Esophagus muscularis mucosa (tissue), 4 donors: ENCODE results near the gene RABL2A. TPM values are rescaled to one million over a fixed set of nuclear protein-coding genes. Genes with fewer than 3 reads are reported as not detected.
"Not testable (repeated sequence)": the region's sequence is repeated elsewhere in the genome, so short reads cannot be mapped to it uniquely, and the experiment has no call there.

Experiments
- DNase-seq: peaks from one replicate; pipeline ENCODE4 v3.0.0-alpha.2; 2017; ENCODE audit errors: extremely low spot score
- H3K27ac ChIP-seq, 4 donors: fragments of 200-600 bp; sonication (generic); replicated peaks in 1 of 4; 1 replicate in 3 of 4; 2 replicates in 1 of 4; pipeline ENCODE4 v1.5.1; 2016 to 2019; ENCODE audit warnings: mild to moderate bottlenecking in 1 of 4
- H3K27me3 ChIP-seq, 4 donors: fragments of 200-600 bp; sonication (generic); one replicate each; pipeline versions ENCODE4 v1.5.1 to v1.6.0; 2016 to 2019
- H3K36me3 ChIP-seq, 4 donors: fragments of 200-600 bp; sonication (generic); one replicate each; pipeline ENCODE4 v1.5.1; 2016 to 2019
- H3K4me1 ChIP-seq, 4 donors: fragments of 200-600 bp; sonication (generic); one replicate each; pipeline ENCODE4 v1.5.1; 2016 to 2019
- H3K4me3 ChIP-seq, 4 donors: fragments of 200-600 bp; sonication (generic); 1 replicate in 2 of 4; 2 replicates in 2 of 4; pipeline ENCODE4 v1.5.1; 2016 to 2019; ENCODE audit warnings: mild to moderate bottlenecking in 4 of 4, moderate library complexity in 1 of 4
- H3K9me3 ChIP-seq, 4 donors: fragments of 200-600 bp; sonication (generic); 1 replicate in 3 of 4; 2 replicates in 1 of 4; pipeline ENCODE4 v1.5.1; 2016 to 2019
- POLR2A ChIP-seq: fragments of 450-650 bp; IDR thresholded peaks from one replicate; pipeline ENCODE4 v1.6.1; 2017; ENCODE audit warnings: antibody characterized with exemption, moderate library complexity, mild to moderate bottlenecking, low read depth
- POLR2AphosphoS5 ChIP-seq, 2 donors: sonication (generic); formaldehyde crosslinking; IDR thresholded peaks; one replicate each; pipeline ENCODE4 v1.6.1; 2017; ENCODE audit warnings: antibody characterized with exemption in 2 of 2
- WGBS: methylation state at CpG from one replicate; pipeline ENCODE4 v1.1.5; 2018; 5-methylcytosine and 5-hydroxymethylcytosine counted together
- intact Hi-C: fragments of 100-400 bp; cut with DNase I; formaldehyde crosslinking; loops from one replicate; pipeline ENCODE4 v1.15.1; 2023
- total RNA-seq, 4 donors: library from RNA; depleted of rRNA; stranded (reverse); fragments of >200 nt; gene quantifications; one replicate each; pipeline versions ENCODE4 v1.1.0 to v1.2.1, GENCODE V29; 2016
- TF ChIP-seq, protein P1 (sequence below), 3 experiments: fragments of 200-600 bp in 2 of 3; fragments of 450-650 bp in 1 of 3; sonication (generic) in 2 of 3; IDR thresholded peaks; one replicate each; pipeline ENCODE4 v1.5.1; 2017 to 2019; ENCODE audit warnings: antibody characterized with exemption in 3 of 3, mild to moderate bottlenecking in 2 of 3, moderate library complexity in 1 of 3

RABL2A gene
- total RNA-seq, 4 donors from 2014 or later = 6.5 to 17.9 (median 9.1) TPM

DNA sequence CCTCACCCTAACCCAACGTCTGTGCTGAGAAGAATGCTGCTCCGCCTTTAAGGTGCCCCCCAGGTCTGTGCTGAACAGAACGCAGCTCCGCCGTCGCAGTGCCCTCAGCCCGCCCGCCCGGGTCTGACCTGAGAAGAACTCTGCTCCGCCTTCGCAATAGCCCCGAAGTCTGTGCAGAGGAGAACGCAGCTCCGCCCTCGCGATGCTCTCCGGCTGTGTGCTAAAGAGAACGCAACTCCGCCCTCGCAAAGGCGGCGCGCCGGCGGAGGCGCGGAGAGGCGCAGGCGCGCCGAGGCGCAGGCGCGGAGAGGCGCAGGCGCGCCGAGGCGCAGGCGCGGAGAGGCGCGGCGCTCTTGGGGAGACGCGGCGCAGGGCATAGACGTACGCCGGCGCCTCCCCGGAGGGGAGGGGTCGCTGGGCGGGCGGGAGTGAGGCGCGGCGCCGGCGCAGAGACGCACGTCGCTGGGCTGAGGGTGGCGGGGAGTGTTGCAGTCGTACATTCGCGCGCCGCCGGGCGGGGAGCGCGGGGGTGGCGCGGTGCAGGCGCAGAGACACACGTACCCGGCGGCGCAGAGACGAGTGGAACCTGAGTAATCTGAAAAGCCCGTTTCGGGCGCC lies 23.5 kb upstream of the RABL2A start:
- WGBS = 42% methylated on average over 64 of the region's 84 CpGs
- Histone ChIP-seq H3K4me3 (peak overlapping the region; percentile 61 to 90 (median 68)), H3K4me1 (peaks cover 0 to 16% (median 6%) of the 10 kb centered on the region in 4 donors), H3K27ac (peak overlapping the region; percentile 90 to 95 (median 91))
- H3K27me3 ChIP-seq, H3K9me3 ChIP-seq, H3K36me3 ChIP-seq, intact Hi-C loops: not testable (repeated sequence)
- peak; percentile 92 for DNase-seq
- TF ChIP-seq POLR2A (peak; percentile 13), POLR2AphosphoS5 (IDR thresholded peaks at IDR 0.05) (peak; percentile 63 to 85)

DNA sequence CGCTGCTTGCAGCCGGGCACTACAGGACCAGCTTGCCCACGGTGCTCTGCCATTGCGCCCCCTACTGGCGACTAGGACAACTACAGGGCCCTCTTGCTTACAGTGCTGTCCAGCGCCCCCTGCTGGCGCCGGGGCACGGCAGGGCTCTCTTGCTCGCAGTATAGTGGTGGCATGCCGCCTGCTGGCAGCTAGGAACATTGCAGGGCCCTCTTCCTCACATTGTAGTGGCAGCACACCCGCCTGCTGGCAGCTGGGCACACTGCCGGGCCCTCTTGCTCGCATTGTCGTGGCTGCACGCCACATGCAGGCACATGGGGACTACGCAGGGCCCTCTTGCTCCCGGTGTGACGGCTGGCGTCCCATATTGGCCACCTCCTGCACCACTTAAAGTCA lies 23.0 kb upstream of the RABL2A start:
- DNase-seq = peak; percentile 97
- H3K9me3 ChIP-seq, intact Hi-C loops, H3K36me3 ChIP-seq, H3K27me3 ChIP-seq: not testable (repeated sequence)
- Histone ChIP-seq H3K4me3 (peak overlapping the region; percentile 61 to 90 (median 68)), H3K27ac (peak overlapping the region; percentile 90 to 95 (median 91)), H3K4me1 (peaks cover 0 to 16% (median 6%) of the 10 kb centered on the region in 4 donors)
- 14% methylated on average over 5 of the region's 20 CpGs for WGBS
- peak; percentile 38 to 72 for TF ChIP-seq POLR2AphosphoS5 (IDR thresholded peaks at IDR 0.05)
- peak; percentile 53 for TF ChIP-seq POLR2A
- TF ChIP-seq, protein P1, sequence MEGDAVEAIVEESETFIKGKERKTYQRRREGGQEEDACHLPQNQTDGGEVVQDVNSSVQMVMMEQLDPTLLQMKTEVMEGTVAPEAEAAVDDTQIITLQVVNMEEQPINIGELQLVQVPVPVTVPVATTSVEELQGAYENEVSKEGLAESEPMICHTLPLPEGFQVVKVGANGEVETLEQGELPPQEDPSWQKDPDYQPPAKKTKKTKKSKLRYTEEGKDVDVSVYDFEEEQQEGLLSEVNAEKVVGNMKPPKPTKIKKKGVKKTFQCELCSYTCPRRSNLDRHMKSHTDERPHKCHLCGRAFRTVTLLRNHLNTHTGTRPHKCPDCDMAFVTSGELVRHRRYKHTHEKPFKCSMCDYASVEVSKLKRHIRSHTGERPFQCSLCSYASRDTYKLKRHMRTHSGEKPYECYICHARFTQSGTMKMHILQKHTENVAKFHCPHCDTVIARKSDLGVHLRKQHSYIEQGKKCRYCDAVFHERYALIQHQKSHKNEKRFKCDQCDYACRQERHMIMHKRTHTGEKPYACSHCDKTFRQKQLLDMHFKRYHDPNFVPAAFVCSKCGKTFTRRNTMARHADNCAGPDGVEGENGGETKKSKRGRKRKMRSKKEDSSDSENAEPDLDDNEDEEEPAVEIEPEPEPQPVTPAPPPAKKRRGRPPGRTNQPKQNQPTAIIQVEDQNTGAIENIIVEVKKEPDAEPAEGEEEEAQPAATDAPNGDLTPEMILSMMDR (IDR thresholded peaks at IDR 0.05) = peak in 2 of 3 experiments; percentile 100

DNA sequence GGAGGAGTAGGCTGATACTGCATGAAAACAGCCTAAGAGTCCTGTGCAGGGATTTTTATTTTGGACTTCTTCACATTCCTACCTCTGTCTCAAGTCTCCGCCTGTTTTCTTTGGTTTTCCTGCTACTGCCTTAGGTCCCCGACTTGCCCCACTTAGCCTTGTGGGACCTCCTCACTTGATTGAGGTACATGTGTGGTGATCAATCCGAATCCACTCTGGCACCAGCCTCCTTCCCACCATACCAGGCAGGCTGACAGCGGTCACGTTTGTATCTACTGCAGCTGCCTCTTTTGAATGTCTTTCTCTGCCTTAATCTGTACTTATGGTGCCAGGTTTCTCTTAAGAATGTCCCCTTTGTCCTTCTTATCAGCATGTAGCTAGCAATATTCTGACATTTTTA lies 22.4 kb upstream of the RABL2A start:
- WGBS = 80% methylated on average over 5 of the region's 5 CpGs
- Histone ChIP-seq H3K4me1 (peaks cover 0 to 16% (median 6%) of the 10 kb centered on the region in 4 donors), H3K27ac (peak overlapping the region; percentile 90 to 95 (median 91))
- H3K4me3 ChIP-seq, H3K9me3 ChIP-seq, DNase-seq, H3K36me3 ChIP-seq, H3K27me3 ChIP-seq, intact Hi-C loops: not testable (repeated sequence)

DNA sequence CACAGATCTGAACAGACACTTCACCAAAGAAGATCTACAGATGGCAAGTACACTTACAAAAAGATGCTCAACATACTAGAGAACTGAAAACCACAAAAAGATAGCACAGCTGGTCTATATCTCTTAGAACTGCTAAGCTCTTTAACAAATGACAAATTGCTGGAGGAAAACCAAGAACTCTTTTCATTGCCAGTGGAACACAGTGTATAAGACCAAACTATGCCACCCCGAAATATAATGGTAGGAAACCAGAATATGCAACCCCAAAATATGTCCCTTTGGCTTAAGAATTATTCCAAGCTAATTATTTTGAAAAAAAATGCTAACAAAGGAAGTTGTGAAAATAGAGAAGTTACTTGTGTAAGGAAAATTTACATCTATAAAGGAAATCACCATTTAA lies 21.0 kb upstream of the RABL2A start:
- H3K27me3 ChIP-seq, H3K4me3 ChIP-seq, H3K27ac ChIP-seq, intact Hi-C loops, DNase-seq, H3K36me3 ChIP-seq, H3K9me3 ChIP-seq: not testable (repeated sequence)
- H3K4me1 ChIP-seq = peaks cover 0 to 10% (median 6%) of the 10 kb centered on the region in 4 donors
- 59% methylated on average over 1 of the region's 1 CpG for WGBS

DNA sequence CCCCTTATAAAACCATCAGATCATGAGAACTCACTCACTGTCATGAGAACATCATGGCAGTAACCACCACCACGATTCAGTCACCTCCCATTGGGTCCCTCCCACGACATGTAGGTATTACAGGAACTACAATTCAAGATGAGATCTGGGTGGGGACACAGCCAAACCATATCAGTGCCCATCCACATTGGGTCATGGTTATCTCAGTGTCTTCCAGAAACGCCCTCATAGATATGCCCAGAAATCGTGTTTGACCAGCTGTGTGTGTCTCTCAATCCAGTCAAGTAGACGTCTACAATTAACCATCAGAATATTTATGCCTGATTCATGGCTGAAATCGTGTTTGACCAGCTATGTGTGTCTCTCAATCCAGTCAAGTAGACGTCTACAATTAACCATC lies 17.2 kb upstream of the RABL2A start:
- 100% methylated on average over 2 of the region's 7 CpGs for WGBS

GRCh38 chr2:113621002-113621401 lies 6.1 kb upstream of the RABL2A start:
- intact Hi-C loops, DNase-seq, H3K4me3 ChIP-seq, H3K9me3 ChIP-seq, H3K4me1 ChIP-seq, H3K27ac ChIP-seq, H3K36me3 ChIP-seq, H3K27me3 ChIP-seq: not testable (repeated sequence)
- WGBS = 100% methylated on average over 2 of the region's 5 CpGs

More for the DNA sequence above, 17.2 kb upstream of the RABL2A start:
- H3K4me1 ChIP-seq, H3K27ac ChIP-seq, H3K36me3 ChIP-seq, H3K9me3 ChIP-seq, DNase-seq, H3K27me3 ChIP-seq, intact Hi-C loops, H3K4me3 ChIP-seq: not testable (repeated sequence)

DNA sequence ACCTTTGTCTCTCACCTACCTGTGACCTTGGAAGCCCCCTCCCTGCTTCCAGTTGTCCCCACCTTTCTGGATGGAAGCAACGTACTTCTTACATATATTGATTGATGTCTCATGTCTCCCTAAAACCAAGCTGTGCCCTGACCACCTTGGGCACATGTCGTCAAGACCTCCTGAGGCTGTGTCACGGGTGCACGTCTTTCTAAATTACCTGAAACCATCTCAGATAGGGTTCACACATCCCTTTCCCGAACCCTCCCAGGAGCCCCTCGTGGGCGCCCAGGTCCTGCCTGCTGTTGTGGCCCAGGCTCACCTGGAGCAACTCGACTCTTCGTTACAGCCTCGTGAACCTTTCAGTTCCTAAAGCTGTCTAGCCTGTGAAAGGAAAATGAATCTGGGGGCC lies 1.2 kb upstream of the RABL2A start:
- DNase-seq, intact Hi-C loops: not testable (repeated sequence)
- WGBS = 67% methylated on average over 10 of the region's 10 CpGs

GRCh38 chr2:113632849-113633345 lies 5.8 kb downstream of the RABL2A start:
- H3K4me3 ChIP-seq, intact Hi-C loops, H3K4me1 ChIP-seq, H3K27ac ChIP-seq, DNase-seq, H3K27me3 ChIP-seq, H3K9me3 ChIP-seq: not testable (repeated sequence)
- 85% methylated on average over 4 of the region's 4 CpGs for WGBS
- H3K36me3 ChIP-seq = peaks cover 8 to 55% (median 16%) of the 10 kb centered on the region in 4 donors

More for the DNA sequence above, 1.2 kb upstream of the RABL2A start:
- Histone ChIP-seq H3K4me3 (peak overlapping the region in 2 of 4 donors; percentile 18 to 53), H3K36me3 (peaks cover 0 to 18% (median 6%) of the 10 kb centered on the region in 4 donors), H3K4me1 (peaks cover 0 to 15% (median 8%) of the 10 kb centered on the region in 4 donors)
- H3K9me3 ChIP-seq, H3K27me3 ChIP-seq, H3K27ac ChIP-seq: not testable (repeated sequence)

DNA sequence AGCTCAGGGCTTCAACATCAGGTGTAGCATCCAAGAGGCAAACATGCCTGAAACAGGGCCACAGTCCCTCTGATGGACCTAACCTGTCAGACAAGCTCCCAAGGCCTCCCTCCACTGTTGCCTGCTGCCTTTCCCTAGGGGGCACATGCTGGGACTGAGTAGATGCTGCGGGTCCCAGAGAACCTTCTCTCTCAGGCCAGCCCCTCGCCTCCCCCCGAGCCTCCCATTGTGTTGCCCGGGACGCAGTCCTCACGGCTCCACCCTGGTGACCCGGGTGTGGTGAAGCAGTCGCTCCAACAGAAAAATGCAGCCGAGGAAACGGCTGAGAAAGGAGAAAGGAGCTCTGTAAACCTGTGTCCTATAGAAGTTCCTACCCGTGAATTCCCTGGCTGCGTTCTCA lies 8.3 kb downstream of the RABL2A start:
- DNase-seq, H3K9me3 ChIP-seq, H3K4me1 ChIP-seq, H3K27me3 ChIP-seq, H3K27ac ChIP-seq, H3K4me3 ChIP-seq, intact Hi-C loops: not testable (repeated sequence)
- WGBS = 81% methylated on average over 9 of the region's 12 CpGs
- peaks cover 6 to 42% (median 15%) of the 10 kb centered on the region in 4 donors for H3K36me3 ChIP-seq

DNA sequence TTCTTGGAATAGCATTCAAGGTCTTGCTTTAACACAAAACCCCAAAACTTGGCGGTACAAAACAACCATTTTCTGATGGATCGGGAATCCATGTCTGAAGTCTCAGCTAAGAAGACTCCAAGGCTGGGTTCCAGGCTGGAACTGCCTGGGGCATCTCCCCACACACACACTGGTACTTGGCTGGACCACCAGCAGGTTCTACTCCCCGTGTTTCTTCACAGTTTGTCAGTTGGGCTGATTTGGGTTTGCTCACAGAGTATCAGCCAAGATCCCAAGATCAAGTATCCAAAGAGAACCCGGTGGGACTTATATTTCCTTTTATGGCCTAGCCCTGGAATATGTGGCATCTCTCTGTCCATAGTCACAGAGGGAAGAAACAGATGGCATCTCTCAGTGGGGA lies 9.2 kb downstream of the RABL2A start:
- H3K4me1 ChIP-seq, H3K4me3 ChIP-seq, intact Hi-C loops, H3K27ac ChIP-seq, H3K9me3 ChIP-seq, H3K27me3 ChIP-seq, DNase-seq: not testable (repeated sequence)
- peaks cover 4 to 34% (median 11%) of the 10 kb centered on the region in 4 donors for H3K36me3 ChIP-seq
- 80% methylated on average over 1 of the region's 4 CpGs for WGBS

DNA sequence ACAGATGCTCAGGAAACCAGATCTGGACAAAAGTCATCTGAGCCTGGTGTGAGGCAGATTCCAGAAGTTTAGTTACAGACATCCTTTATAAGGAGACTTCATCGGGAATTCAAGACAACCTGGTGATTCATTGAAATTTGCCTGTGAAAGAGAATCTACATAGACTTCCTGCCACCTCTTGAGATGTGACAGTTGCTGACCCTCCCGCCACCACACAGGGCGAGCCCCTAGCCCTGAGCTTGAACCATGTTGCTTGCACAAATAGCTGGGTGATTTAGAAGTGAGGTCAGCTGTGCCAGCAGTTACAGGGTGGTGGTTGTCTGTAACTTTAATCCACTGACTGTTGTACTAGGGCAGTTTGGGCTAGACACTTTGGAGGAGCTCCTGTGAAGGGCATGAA lies 11.0 kb downstream of the RABL2A start:
- H3K4me3 ChIP-seq, H3K27me3 ChIP-seq, H3K4me1 ChIP-seq, DNase-seq, H3K9me3 ChIP-seq, H3K27ac ChIP-seq, intact Hi-C loops: not testable (repeated sequence)
- H3K36me3 ChIP-seq = peaks cover 3 to 22% (median 8%) of the 10 kb centered on the region in 4 donors
- WGBS = 86% methylated on average over 3 of the region's 3 CpGs
